Cardiac muscle cell (in vitro differentiated cells and primary cell): ENCODE measurements around the gene ELAVL3. TPM values are rescaled to one million over a fixed set of nuclear protein-coding genes. Genes with fewer than 3 reads are reported as not detected.

Experiments
- DNase-seq, 2 donors: peaks; one replicate each; pipeline versions ENCODE4 v3.0.0 to v3.0.0-alpha.2; 2010 to 2017; ENCODE audit warnings: low read depth in 1 of 2, low spot score in 1 of 2
- H3K27ac ChIP-seq: fragments of 200-600 bp; sonication (generic); 2 replicates; pipeline ENCODE4 v1.5.1; 2016
- H3K27me3 ChIP-seq: fragments of 200-600 bp; sonication (generic); 2 replicates; pipeline ENCODE4 v1.6.0; 2016; ENCODE audit warnings: control low read depth
- H3K36me3 ChIP-seq: fragments of 200-600 bp; sonication (generic); 2 replicates; pipeline ENCODE4 v1.5.1; 2016; ENCODE audit warnings: control low read depth
- H3K4me1 ChIP-seq: fragments of 200-600 bp; sonication (generic); 2 replicates; pipeline ENCODE4 v1.8.1; 2017; ENCODE audit warnings: low read depth, mild to moderate bottlenecking, mixed run types
- H3K4me3 ChIP-seq: fragments of 200-600 bp; sonication (generic); 2 replicates; pipeline ENCODE4 v1.5.1; 2016; ENCODE audit warnings: mild to moderate bottlenecking
- H3K9me3 ChIP-seq: fragments of 200-600 bp; sonication (generic); 2 replicates; pipeline ENCODE4 v1.5.1; 2017; ENCODE audit warnings: low read depth, mild to moderate bottlenecking, control low read depth
- polyA plus RNA-seq: library from polyadenylated mRNA; unstranded; fragments of >200 nt; fragmentation: Nextera tagmentation; extraction: Ambion mirVana; gene quantifications from 2 replicates; pipeline ENCODE4 v1.2.1, GENCODE V29; 2016
- total RNA-seq: library from RNA; depleted of rRNA; stranded (reverse); fragments of >200 nt; gene quantifications from 2 replicates; pipeline ENCODE4 v1.2.3, GENCODE V29; 2016
- TF ChIP-seq, protein P1 (sequence below): IDR thresholded peaks from 2 replicates; pipeline ENCODE4 v1.5.1; 2012; ENCODE audit warnings: low read depth, mild to moderate bottlenecking, low read length

The ELAVL3 gene
- total and polyA plus RNA-seq, 2 experiments from 2014 or later, result 0.09 to 0.10 TPM

DNA sequence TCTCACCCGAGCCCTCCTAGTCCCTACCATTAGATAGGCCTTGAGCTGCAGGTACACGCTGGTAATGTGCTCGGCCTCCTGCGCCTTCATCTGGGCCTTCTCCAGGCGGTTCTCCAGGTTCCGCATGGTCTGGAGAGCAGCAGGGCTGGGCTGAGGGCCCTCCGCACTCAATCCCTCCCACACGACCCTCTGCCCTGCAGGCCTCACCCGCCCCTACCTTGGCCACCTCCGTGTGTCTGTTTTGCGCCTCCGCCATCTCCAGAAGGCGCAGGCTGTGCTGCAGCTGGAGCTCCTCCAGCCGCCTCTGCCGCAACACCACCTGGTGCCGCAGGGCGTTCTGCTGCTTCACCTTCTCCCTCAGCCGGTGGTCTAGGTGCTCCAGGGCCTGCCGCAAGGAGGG, 54.2 kb downstream of the ELAVL3 start:
- no peaks in the 10 kb centered on the region for H3K36me3 ChIP-seq
- TF ChIP-seq, protein P1, sequence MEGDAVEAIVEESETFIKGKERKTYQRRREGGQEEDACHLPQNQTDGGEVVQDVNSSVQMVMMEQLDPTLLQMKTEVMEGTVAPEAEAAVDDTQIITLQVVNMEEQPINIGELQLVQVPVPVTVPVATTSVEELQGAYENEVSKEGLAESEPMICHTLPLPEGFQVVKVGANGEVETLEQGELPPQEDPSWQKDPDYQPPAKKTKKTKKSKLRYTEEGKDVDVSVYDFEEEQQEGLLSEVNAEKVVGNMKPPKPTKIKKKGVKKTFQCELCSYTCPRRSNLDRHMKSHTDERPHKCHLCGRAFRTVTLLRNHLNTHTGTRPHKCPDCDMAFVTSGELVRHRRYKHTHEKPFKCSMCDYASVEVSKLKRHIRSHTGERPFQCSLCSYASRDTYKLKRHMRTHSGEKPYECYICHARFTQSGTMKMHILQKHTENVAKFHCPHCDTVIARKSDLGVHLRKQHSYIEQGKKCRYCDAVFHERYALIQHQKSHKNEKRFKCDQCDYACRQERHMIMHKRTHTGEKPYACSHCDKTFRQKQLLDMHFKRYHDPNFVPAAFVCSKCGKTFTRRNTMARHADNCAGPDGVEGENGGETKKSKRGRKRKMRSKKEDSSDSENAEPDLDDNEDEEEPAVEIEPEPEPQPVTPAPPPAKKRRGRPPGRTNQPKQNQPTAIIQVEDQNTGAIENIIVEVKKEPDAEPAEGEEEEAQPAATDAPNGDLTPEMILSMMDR, result no peak
- no peak for DNase-seq

DNA sequence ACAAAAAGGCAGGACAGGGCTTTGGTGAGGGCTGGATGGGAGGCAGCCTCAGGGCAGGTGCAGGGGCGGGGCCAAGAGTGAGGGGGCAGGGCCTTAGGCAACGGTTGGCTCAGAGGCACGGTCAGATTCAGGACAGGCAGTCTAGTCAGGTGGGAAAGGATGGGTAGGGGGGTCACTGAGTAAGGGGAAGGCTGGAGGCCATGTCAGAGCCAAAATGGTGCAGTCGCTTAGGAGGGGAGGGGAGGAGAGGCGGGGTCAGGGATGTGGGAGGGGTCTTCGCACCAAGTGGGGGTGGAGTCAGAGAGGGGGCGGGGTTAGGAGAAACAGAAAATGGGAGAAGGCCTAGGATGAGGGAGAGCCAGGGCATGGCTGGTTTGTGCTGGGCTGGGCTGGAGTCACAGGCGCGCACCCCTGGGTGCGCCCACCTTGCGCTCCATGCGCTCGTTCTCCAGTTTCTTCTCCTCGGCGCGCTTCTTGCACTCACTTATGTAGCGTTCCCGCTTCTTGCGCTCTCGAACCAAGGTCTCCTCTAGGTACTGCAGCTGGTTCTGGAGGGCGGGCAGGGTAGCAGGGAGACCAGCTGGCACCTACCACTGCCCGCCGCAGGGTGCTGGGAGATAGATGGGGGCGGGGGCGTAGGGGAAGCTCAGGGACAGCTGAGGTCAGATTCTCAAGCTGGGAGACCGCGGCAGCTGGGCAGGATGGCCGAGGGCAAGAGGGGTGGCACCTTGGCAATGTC, 55.0 kb downstream of the ELAVL3 start:
- Histone ChIP-seq H3K4me3 (no peak overlapping the region), H3K9me3 (no peaks in the 10 kb centered on the region), H3K36me3 (no peaks in the 10 kb centered on the region), H3K27me3 (peaks cover 34% of the 10 kb centered on the region), H3K27ac (no peak overlapping the region), H3K4me1 (peaks cover 1% of the 10 kb centered on the region)
- TF ChIP-seq, protein P1, result no peak
- no peak for DNase-seq

More for the DNA sequence above, 54.2 kb downstream of the ELAVL3 start:
- Histone ChIP-seq H3K4me1 (no peaks in the 10 kb centered on the region), H3K4me3 (no peak overlapping the region), H3K27me3 (peaks cover 26% of the 10 kb centered on the region), H3K9me3 (no peaks in the 10 kb centered on the region), H3K27ac (no peak overlapping the region)

DNA sequence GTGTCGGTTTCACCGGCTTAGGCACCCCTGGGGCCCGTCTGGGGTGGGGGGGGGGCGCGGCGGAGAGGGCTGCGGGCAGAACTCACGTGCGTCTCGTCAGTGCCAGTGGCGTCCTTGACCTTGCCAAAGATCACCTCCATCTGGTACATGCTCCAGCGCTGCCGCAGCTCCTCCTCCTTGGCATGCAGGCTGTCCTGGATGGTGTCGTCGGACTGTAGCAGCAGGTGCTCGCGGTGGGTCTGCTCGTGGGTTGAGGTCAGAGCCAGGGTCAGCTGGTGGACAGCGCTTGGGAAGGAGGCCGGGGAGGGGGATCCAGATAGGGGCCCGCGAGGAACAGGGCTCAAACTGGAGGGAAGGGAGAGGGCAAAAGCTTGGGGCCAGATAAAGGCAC, 57.1 kb downstream of the ELAVL3 start:
- peaks cover 47% of the 10 kb centered on the region for H3K27me3 ChIP-seq
- DNase-seq, result no peak

DNA sequence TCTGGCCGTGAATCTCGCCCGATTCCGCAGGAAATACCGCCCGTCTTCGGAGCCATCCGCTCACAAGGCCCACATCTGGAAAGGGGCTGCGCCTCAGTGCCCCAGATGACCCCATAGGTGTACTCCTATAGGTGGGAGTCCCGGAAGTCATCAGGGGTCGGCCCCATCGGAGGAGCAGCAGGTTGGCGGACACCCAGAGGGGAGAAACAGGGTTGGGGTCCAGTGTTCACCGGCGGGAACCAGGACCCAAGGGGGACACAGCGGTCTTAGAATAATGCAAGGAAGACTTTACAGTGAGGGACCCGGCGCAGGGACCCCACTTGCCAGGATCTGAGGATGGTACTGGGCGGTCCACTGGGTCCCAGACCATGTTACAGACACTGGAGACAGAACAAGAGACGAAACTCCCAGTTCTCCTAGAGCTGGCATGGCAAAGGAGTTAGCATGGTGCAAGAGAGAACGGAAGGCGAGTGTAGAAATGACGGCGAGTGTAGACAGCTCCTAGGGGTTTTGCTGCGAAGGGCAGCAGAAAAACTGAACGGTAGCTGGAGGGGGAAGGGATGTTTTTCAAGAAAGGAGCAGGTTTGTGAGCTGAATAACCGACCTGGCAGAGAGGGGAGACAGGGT, 57.6 kb downstream of the ELAVL3 start:
- peaks cover 47% of the 10 kb centered on the region for H3K27me3 ChIP-seq
- H3K4me1 ChIP-seq, result peaks cover 6% of the 10 kb centered on the region
- no peak overlapping the region for H3K27ac ChIP-seq
- TF ChIP-seq, protein P1, result no peak
- no peaks in the 10 kb centered on the region for H3K9me3 ChIP-seq
- DNase-seq, result no peak
- H3K4me3 ChIP-seq, result no peak overlapping the region
- no peaks in the 10 kb centered on the region for H3K36me3 ChIP-seq

More for the DNA sequence above, 57.1 kb downstream of the ELAVL3 start:
- Histone ChIP-seq H3K27ac (no peak overlapping the region), H3K4me3 (no peak overlapping the region), H3K9me3 (no peaks in the 10 kb centered on the region), H3K36me3 (no peaks in the 10 kb centered on the region), H3K4me1 (peaks cover 6% of the 10 kb centered on the region)
- TF ChIP-seq, protein P1, result no peak

DNA sequence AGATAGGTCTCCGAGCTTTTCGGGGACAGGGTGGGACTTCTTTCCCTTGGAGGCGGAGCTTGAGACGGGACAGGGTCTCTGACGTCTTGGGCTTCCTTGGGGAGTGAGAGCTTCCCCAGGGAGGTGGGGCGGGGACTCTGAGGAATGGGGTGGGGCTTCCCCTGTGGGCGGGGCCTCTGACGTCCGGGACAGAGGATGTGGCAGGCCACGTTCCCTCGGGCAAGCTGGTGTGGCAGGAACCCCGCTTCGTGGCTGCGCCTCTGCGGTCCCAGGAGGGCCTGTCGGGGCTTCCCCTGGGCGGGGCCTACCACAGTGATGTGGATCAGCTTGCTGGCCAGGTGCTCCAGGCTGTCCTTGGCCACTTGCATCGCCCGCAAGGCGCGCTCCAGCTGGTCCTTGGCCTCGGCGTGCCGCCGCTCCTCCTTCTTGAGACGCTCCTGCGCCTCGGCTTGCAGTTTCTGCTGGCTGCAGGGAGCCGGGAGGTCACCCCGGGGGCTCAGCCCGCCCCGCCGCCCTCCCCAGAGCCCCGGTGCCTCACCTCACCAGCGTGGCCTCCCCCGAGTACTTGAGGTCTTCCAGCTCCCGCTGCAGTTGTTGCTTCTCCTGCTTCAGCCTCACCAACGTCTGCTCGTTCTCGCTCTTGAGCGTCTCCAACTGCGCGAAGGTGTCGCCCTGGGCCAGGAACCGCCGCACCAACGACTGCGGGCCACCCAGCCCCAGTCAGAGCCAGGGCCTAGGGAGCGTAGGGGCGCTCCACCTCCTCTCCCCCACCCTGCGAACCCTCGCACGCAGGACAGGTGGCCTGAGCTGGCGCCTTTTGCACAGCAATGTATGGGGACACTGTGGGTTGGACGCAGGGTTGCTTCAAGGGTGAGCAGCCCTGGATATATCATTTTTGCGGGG, 58.4 kb downstream of the ELAVL3 start:
- DNase-seq, result peak; percentile 34 to 73
- no peak overlapping the region for H3K27ac ChIP-seq
- no peaks in the 10 kb centered on the region for H3K9me3 ChIP-seq
- no peaks in the 10 kb centered on the region for H3K36me3 ChIP-seq
- peaks cover 6% of the 10 kb centered on the region for H3K4me1 ChIP-seq
- no peak overlapping the region for H3K4me3 ChIP-seq
- H3K27me3 ChIP-seq, result peaks cover 47% of the 10 kb centered on the region
- TF ChIP-seq, protein P1, result no peak
